ENCODE results near the gene EOLA2. TPM values are rescaled to one million over a fixed set of nuclear protein-coding genes. Genes with fewer than 3 reads are reported as not detected.
"Not testable (repeated sequence)": the region's sequence is repeated elsewhere in the genome, so short reads cannot be mapped to it uniquely, and the experiment has no call there.

Gene EOLA2
- total and polyA plus RNA-seq, 4 donors, result 14.0 to 51.8 (median 31.2) TPM

DNA sequence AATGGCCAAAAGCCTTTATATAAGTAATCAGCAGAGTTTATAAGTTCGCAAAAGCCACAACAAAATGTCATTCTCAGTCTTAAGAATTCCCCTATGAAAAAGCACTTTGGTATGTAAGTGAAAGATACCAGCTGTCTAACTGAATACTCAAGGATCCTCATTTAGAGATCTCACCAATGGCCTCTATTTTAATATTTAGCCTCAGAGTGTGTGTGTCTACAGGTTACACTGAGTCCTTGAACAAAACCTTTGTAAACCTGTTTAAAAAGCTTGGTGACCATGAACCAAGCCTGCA, 10.4 kb downstream of the EOLA2 start:
- DNase-seq; ATAC-seq (ENCODE audit: low FRiP score); H3K9me3 ChIP-seq (ENCODE audit: control insufficient read depth, low read length); H3K4me1 ChIP-seq (ENCODE audit: control insufficient read depth in 1 of 2, insufficient read depth in 2 of 2, low read length in 2 of 2); intact Hi-C loops (cut with DNase I); H3K27ac ChIP-seq (ENCODE audit: low read depth in 1 of 2, low read length in 2 of 2); H3K27me3 ChIP-seq (ENCODE audit: control insufficient read depth in 1 of 2, insufficient read depth in 2 of 2, low read length in 1 of 2); H3K36me3 ChIP-seq (ENCODE audit: control insufficient read depth in 1 of 2, insufficient read depth in 2 of 2, low read length in 1 of 2); H3K4me3 ChIP-seq (ENCODE audit: low read length in 2 of 2): not testable (repeated sequence)
- no CpG with 5 or more reads among the region's 1 CpG for WGBS, 2 donors

GRCh38 chrX:149927245-149927963, 10.9 kb downstream of the EOLA2 start:
- H3K4me1 ChIP-seq (ENCODE audit: control insufficient read depth in 1 of 2, insufficient read depth in 2 of 2, low read length in 2 of 2); ATAC-seq (ENCODE audit: low FRiP score); H3K27me3 ChIP-seq (ENCODE audit: control insufficient read depth in 1 of 2, insufficient read depth in 2 of 2, low read length in 1 of 2); DNase-seq; H3K9me3 ChIP-seq (ENCODE audit: control insufficient read depth, low read length); H3K4me3 ChIP-seq (ENCODE audit: low read length in 2 of 2); H3K27ac ChIP-seq (ENCODE audit: low read depth in 1 of 2, low read length in 2 of 2); H3K36me3 ChIP-seq (ENCODE audit: control insufficient read depth in 1 of 2, insufficient read depth in 2 of 2, low read length in 1 of 2); intact Hi-C loops (cut with DNase I): not testable (repeated sequence)
- WGBS, 2 donors, result 70 to 96% methylated on average over 1 of the region's 8 CpGs

GRCh38 chrX:149924434-149924833, 13.9 kb downstream of the EOLA2 start:
- H3K27me3 ChIP-seq (ENCODE audit: control insufficient read depth in 1 of 2, insufficient read depth in 2 of 2, low read length in 1 of 2); H3K27ac ChIP-seq (ENCODE audit: low read depth in 1 of 2, low read length in 2 of 2); H3K36me3 ChIP-seq (ENCODE audit: control insufficient read depth in 1 of 2, insufficient read depth in 2 of 2, low read length in 1 of 2); H3K4me1 ChIP-seq (ENCODE audit: control insufficient read depth in 1 of 2, insufficient read depth in 2 of 2, low read length in 2 of 2); H3K9me3 ChIP-seq (ENCODE audit: control insufficient read depth, low read length); H3K4me3 ChIP-seq (ENCODE audit: low read length in 2 of 2); intact Hi-C loops (cut with DNase I); ATAC-seq (ENCODE audit: low FRiP score); DNase-seq: not testable (repeated sequence)
- no CpG with 5 or more reads among the region's 5 CpGs for WGBS, 2 donors

GRCh38 chrX:149923836-149924235, 14.5 kb downstream of the EOLA2 start:
- intact Hi-C loops (cut with DNase I); ATAC-seq (ENCODE audit: low FRiP score); H3K27ac ChIP-seq (ENCODE audit: low read depth in 1 of 2, low read length in 2 of 2): not testable (repeated sequence)

GRCh38 chrX:149916745-149917392, 21.4 kb downstream of the EOLA2 start:
- Histone ChIP-seq H3K9me3 (ENCODE audit: control insufficient read depth, low read length) (no peaks in the 10 kb centered on the region), H3K4me1 (ENCODE audit: control insufficient read depth in 1 of 2, insufficient read depth in 2 of 2, low read length in 2 of 2) (no peaks in the 10 kb centered on the region), H3K4me3 (ENCODE audit: low read length in 2 of 2) (no peak overlapping the region), H3K36me3 (ENCODE audit: control insufficient read depth in 1 of 2, insufficient read depth in 2 of 2, low read length in 1 of 2) (no peaks in the 10 kb centered on the region), H3K27me3 (ENCODE audit: control insufficient read depth in 1 of 2, insufficient read depth in 2 of 2, low read length in 1 of 2) (no peaks in the 10 kb centered on the region), H3K27ac (ENCODE audit: low read depth in 1 of 2, low read length in 2 of 2) (no peak overlapping the region)
- WGBS, 2 donors, result 93 to 96% methylated on average over 3 of the region's 3 CpGs
- intact Hi-C loops (cut with DNase I), result no loop called here
- DNase-seq, result no peak
- ATAC-seq (ENCODE audit: low FRiP score), result no peak

More at GRCh38 chrX:149923836-149924235, 14.5 kb downstream of the EOLA2 start:
- H3K9me3 ChIP-seq (ENCODE audit: control insufficient read depth, low read length); H3K4me1 ChIP-seq (ENCODE audit: control insufficient read depth in 1 of 2, insufficient read depth in 2 of 2, low read length in 2 of 2); H3K36me3 ChIP-seq (ENCODE audit: control insufficient read depth in 1 of 2, insufficient read depth in 2 of 2, low read length in 1 of 2); DNase-seq; H3K4me3 ChIP-seq (ENCODE audit: low read length in 2 of 2); H3K27me3 ChIP-seq (ENCODE audit: control insufficient read depth in 1 of 2, insufficient read depth in 2 of 2, low read length in 1 of 2): not testable (repeated sequence)
- no CpG with 5 or more reads among the region's 4 CpGs for WGBS, 2 donors

GRCh38 chrX:149910178-149910695, 28.1 kb downstream of the EOLA2 start:
- H3K36me3 ChIP-seq (ENCODE audit: control insufficient read depth in 1 of 2, insufficient read depth in 2 of 2, low read length in 1 of 2), result no peaks in the 10 kb centered on the region
- H3K9me3 ChIP-seq (ENCODE audit: control insufficient read depth, low read length), result no peaks in the 10 kb centered on the region
- ATAC-seq (ENCODE audit: low FRiP score), result no peak
- no peak overlapping the region for H3K4me3 ChIP-seq (ENCODE audit: low read length in 2 of 2)
- no peaks in the 10 kb centered on the region for H3K27me3 ChIP-seq (ENCODE audit: control insufficient read depth in 1 of 2, insufficient read depth in 2 of 2, low read length in 1 of 2)
- no peaks in the 10 kb centered on the region for H3K4me1 ChIP-seq (ENCODE audit: control insufficient read depth in 1 of 2, insufficient read depth in 2 of 2, low read length in 2 of 2)
- H3K27ac ChIP-seq (ENCODE audit: low read depth in 1 of 2, low read length in 2 of 2), result no peak overlapping the region
- no peak for DNase-seq
- intact Hi-C loops (cut with DNase I), result no loop called here
- whole genome bisulfite sequencing, 2 donors, result 96% methylated on average over 9 of the region's 9 CpGs

DNA sequence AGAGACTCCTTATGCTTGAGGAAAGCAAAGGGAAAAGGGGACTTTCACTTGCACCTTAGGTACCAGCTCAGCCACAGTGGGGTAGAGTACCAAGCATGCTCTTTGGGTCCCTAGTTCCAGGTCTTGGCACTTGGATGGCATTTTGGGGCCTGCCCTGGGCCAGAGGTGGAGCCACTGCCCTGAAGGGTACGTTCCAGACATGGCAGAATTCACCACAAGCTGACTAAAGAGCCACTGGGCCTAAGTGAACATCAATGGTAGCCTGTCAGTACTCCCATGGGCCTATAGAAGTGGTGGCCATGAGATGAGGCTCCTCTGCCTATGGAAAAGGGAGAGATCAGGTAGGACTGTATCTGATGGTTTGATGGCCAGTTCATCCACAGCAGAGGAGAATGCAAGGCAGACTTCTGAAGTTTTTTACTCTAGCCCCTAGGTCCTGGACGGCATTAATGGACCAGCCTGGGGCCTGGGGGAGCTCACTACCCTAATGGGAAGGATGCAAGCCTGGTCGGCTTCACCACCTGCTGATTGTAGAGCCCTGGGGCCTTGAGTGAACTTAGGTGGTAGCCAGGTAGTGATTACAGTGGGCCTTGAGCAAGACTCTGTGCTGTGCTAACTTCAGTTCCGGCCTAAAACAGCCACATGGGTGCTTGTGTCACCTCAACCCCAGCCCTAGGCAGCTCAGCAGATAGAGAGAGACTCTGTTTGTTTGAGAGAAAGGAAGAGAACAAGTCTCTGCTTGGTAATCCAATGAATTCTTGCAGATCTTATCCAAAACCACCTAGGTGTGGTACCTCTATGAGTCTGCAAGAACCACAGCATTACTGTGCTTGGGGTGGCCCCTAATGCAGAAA, 28.7 kb downstream of the EOLA2 start:
- no peak overlapping the region for H3K4me3 ChIP-seq (ENCODE audit: low read length in 2 of 2)
- WGBS, 2 donors, result 81 to 95% methylated on average over 4 of the region's 4 CpGs
- intact Hi-C loops (cut with DNase I), result no loop called here
- no peaks in the 10 kb centered on the region for H3K9me3 ChIP-seq (ENCODE audit: control insufficient read depth, low read length)
- no peak overlapping the region for H3K27ac ChIP-seq (ENCODE audit: low read depth in 1 of 2, low read length in 2 of 2)
- H3K36me3 ChIP-seq (ENCODE audit: control insufficient read depth in 1 of 2, insufficient read depth in 2 of 2, low read length in 1 of 2), result no peaks in the 10 kb centered on the region
- DNase-seq (no peak), ATAC-seq (ENCODE audit: low FRiP score) (no peak)
- no peaks in the 10 kb centered on the region for H3K27me3 ChIP-seq (ENCODE audit: control insufficient read depth in 1 of 2, insufficient read depth in 2 of 2, low read length in 1 of 2)
- H3K4me1 ChIP-seq (ENCODE audit: control insufficient read depth in 1 of 2, insufficient read depth in 2 of 2, low read length in 2 of 2), result no peaks in the 10 kb centered on the region

- H3K9me3 ChIP-seq (ENCODE audit: control insufficient read depth, low read length), result no peaks in the 10 kb centered on the region
- H3K4me1 ChIP-seq (ENCODE audit: control insufficient read depth in 1 of 2, insufficient read depth in 2 of 2, low read length in 2 of 2), result no peaks in the 10 kb centered on the region
- H3K27ac ChIP-seq (ENCODE audit: low read depth in 1 of 2, low read length in 2 of 2), result no peak overlapping the region
- intact Hi-C loops (cut with DNase I), result no loop called here
- ATAC-seq (ENCODE audit: low FRiP score), result no peak
- no peaks in the 10 kb centered on the region for H3K27me3 ChIP-seq (ENCODE audit: control insufficient read depth in 1 of 2, insufficient read depth in 2 of 2, low read length in 1 of 2)
- H3K4me3 ChIP-seq (ENCODE audit: low read length in 2 of 2), result no peak overlapping the region
- no peaks in the 10 kb centered on the region for H3K36me3 ChIP-seq (ENCODE audit: control insufficient read depth in 1 of 2, insufficient read depth in 2 of 2, low read length in 1 of 2)
- DNase-seq, result no peak
Measured at GRCh38 chrX:149908727-149909126, 29.6 kb downstream of the EOLA2 start.

Data from aorta (tissue), 5 donors.